LNCAP (cell line): ENCODE results near the gene SLX4IP.

Experiments
- TF ChIP-seq, protein P1 (sequence below): fragments of 450-650 bp; IDR thresholded peaks from 2 replicates; pipeline ENCODE4 v1.5.1; 2017; ENCODE audit warnings: mild to moderate bottlenecking

Gene SLX4IP

DNA sequence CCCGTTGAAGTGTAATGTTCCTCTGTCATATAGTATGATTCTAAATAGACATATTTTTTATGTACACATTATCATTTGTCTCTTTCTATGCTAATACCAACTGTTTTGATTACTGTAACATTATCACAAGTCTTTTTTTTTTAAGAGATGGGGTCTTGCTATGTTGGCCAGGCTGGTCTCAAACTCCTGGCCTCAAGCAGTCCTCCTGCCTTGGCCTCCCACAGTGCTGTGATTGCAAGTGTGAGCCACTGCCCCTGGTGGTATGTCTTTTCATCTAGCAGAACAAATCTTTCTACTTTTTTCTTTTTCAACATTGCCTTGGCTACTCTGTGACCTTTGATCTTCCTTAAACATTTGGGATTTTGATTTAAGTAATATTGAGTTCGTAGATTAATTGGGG lies 57.7 kb downstream of the SLX4IP start:
- TF ChIP-seq, protein P1, sequence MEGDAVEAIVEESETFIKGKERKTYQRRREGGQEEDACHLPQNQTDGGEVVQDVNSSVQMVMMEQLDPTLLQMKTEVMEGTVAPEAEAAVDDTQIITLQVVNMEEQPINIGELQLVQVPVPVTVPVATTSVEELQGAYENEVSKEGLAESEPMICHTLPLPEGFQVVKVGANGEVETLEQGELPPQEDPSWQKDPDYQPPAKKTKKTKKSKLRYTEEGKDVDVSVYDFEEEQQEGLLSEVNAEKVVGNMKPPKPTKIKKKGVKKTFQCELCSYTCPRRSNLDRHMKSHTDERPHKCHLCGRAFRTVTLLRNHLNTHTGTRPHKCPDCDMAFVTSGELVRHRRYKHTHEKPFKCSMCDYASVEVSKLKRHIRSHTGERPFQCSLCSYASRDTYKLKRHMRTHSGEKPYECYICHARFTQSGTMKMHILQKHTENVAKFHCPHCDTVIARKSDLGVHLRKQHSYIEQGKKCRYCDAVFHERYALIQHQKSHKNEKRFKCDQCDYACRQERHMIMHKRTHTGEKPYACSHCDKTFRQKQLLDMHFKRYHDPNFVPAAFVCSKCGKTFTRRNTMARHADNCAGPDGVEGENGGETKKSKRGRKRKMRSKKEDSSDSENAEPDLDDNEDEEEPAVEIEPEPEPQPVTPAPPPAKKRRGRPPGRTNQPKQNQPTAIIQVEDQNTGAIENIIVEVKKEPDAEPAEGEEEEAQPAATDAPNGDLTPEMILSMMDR = no peak

DNA sequence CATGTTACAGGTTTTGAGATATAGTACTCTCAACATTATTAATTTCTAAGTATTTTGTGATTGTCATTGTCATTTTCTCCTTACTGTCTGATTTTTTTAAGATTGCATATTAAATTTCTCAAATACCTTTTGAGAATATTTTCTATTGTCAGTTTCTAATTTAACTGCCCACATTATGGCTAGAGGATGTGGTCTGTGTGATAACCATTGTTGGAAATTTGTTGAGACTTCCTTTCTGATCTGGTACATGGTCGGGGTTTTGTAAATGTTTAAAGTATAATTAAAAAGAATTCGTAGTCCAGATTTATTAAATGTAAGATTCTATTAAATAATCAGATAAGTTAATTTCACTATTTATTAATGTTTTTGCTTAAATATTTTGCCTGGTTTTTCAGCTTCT lies 60.1 kb downstream of the SLX4IP start:
- TF ChIP-seq, protein P1 = no peak

DNA sequence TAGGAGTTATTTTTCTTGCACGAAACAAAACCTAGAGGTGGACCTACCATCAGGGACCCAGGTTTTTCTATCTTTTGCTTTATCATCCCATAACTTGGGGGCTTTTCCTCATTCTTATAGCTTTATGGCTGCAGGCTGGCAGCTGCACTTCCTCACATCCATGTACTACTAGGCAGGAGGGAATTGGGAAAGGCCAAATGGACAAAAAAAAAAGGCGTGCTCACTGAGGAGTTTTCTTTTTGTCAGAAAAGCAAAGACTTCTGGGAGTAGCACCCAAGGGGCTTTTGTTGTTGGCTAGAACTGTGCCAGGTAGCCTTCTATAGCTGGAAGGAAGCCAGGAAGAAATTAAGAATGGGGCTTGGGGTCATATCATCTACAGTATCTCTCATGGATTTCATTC lies 61.4 kb downstream of the SLX4IP start:
- TF ChIP-seq, protein P1 = no peak

DNA sequence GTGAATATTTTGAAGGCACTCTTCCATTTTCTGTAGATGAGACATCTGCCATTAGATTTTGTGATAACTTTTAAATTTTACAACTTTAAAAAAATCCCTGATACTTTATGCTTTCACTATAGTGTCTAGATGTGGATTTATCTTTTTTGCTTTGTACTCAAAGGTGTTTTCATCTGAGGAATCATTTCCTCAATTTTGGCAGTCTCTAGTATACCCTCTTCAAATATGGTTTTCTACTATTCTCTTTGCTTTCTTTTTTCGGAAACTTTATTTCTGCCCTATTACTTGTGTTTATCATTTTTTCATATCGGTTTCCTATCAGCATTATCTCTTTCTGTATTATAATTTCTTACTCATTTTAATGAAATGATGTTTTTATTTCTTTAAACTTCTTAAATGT lies 62.2 kb downstream of the SLX4IP start:
- TF ChIP-seq, protein P1 = no peak

DNA sequence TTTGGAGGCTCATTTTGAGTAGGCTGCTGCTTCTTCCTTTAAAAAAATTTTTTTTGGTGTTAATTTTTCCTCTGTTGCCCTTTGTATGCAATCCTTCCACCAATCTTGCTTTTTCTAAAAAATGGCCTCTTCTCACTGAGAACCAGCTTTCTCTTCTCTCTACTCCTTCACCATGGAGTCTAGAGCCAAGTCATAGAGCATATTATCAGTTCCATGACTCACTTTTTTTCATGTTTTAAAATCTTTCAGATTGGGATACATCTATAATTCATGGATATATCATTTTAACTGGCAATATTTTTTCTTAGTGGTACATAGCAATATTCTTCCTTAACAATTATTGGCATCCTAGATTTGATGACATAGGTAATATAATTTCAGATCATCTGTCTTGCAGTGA lies 62.7 kb downstream of the SLX4IP start:
- TF ChIP-seq, protein P1 = no peak

DNA sequence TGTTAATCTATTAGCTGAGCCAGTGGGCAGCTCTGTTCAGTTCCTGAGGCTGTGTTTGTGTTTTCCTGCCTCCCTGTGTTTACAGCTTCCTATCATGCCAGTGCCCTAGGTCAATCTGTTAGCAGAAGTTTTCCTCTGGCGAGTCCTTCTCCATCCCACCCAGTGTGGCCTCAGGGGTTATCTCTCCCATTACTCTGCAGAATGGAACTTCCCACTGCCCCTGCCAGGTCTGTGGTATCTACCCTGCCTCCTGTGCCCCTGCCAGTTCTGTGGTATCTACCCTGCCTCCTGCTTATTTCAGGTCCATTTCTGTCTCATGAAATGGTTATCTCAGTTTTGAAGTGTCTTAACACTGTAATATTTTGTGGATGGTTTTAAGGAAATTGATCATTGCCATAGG lies 63.1 kb downstream of the SLX4IP start:
- TF ChIP-seq, protein P1 = no peak

DNA sequence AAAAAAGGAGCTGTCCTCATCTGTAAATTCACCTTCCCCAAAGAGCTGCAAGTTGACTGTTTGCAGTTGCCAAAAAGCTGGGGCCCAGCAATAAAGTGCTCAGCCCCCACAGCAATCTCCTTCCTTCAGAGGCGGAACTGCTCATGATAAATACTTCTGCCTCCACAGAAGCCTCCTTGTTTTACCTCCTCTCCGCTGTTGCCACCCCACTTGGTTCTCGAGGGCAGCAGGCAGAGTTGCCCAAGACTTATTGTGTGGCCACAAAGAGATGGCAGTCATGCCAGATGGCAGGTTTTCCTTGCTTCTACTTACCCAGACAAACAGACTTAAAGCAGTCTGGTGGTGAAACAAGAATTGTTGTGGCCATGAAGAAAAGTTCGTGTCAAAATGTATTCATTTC lies 66.3 kb downstream of the SLX4IP start:
- TF ChIP-seq, protein P1 = no peak

DNA sequence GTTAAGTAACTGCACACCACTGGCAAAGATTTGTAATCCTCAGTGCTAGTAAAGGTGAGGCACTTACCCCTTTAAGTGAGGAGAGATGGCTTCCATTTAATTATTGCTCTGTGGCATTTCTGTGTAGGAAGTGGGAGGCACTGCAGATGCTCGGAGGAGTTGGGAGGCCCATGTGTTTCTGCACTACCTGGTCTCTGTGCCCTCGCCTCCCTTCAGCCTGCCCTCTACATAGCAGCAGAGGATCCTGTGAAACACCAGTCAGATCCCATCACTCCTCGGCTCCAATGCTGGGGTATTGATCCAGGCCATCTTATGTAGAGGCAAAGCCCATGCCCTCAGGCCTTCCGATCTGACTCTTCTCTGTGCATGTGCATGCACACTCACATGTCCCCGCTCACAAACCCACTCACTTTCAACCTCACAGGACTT lies 67.0 kb downstream of the SLX4IP start:
- TF ChIP-seq, protein P1 = no peak
